Measurements from ENCODE around the gene LHX2. TPM values are rescaled to one million over a fixed set of nuclear protein-coding genes. Genes with fewer than 3 reads are reported as not detected.

LHX2 gene
- total and polyA plus RNA-seq, 2 of the 4 experiments (the other 2 are of a cell fraction), result not detected

- Histone ChIP-seq H2AFZ (replicated peaks; ENCODE audit: low read length, poor library complexity) (no peak overlapping the region), H3K23ac (ENCODE audit: low read depth, low read length) (no peak overlapping the region), H2AK5ac (ENCODE audit: low read depth, low read length) (no peak overlapping the region), H3K9me3 (ENCODE audit: control insufficient read depth, insufficient read depth, low read length) (no peaks in the 10 kb centered on the region), H3K9me1 (ENCODE audit: insufficient read depth, low read length) (no peaks in the 10 kb centered on the region), H4K5ac (ENCODE audit: low read depth, low read length) (no peak overlapping the region), H3K36me3 (ENCODE audit: control insufficient read depth, insufficient read depth, low read length) (no peaks in the 10 kb centered on the region), H2BK15ac (ENCODE audit: low read depth, low read length) (no peak overlapping the region), H3K4me2 (ENCODE audit: low read depth, low read length) (no peak overlapping the region), H3K4me1 (ENCODE audit: control insufficient read depth, insufficient read depth, low read length) (no peaks in the 10 kb centered on the region; the same call in 1 of the 2 replicates), H3K27me3 (ENCODE audit: control insufficient read depth, insufficient read depth, low read length) (peaks cover 79% of the 10 kb centered on the region), H2BK120ac (ENCODE audit: low read depth, low read length) (no peak overlapping the region), H3K18ac (ENCODE audit: low read depth, low read length) (no peak overlapping the region), H2BK5ac (ENCODE audit: low read depth, low read length, poor library complexity, severe bottlenecking) (no peak overlapping the region), H3K79me1 (ENCODE audit: low read depth in 1 of 2, low read length in 2 of 2) (no peaks in the 10 kb centered on the region), H3K9ac (ENCODE audit: low read depth, low read length) (no peak overlapping the region), H4K20me1 (ENCODE audit: insufficient read depth, low read length) (no peaks in the 10 kb centered on the region), H2AK9ac (replicated peaks; ENCODE audit: low read depth, low read length, poor library complexity) (no peak overlapping the region), H4K8ac (ENCODE audit: low read depth in 2 of 2, low read length in 2 of 2) (no peak overlapping the region), H3K56ac (ENCODE audit: extremely low read depth, insufficient read depth, low read length) (no peak overlapping the region), H3K4ac (ENCODE audit: low read depth, low read length) (no peak overlapping the region), H4K91ac (ENCODE audit: insufficient read depth, low read depth, low read length) (no peak overlapping the region), H3K27ac (ENCODE audit: insufficient read depth, low read length) (no peak overlapping the region), H3K14ac (replicated peaks; ENCODE audit: low read depth, low read length) (no peak overlapping the region), H2BK20ac (ENCODE audit: low read depth, low read length) (no peak overlapping the region), H3K4me3 (ENCODE audit: insufficient read depth, low read depth, low read length) (no peak overlapping the region)
- 40% methylated on average over 1 of the region's 6 CpGs; no CpG with 5 or more reads in 1 of the 2 experiments for WGBS, 2 experiments (ENCODE audit: extremely low coverage in 2 of 2, insufficient read length in 1 of 2)
- DNase-seq (no peak), ATAC-seq (ENCODE audit: low read depth) (no peak)
- TF ChIP-seq CEBPB (IDR thresholded peaks at IDR 0.05; ENCODE audit: low read depth, low read length), result no peak
- TF ChIP-seq ELK1 (IDR thresholded peaks at IDR 0.05; ENCODE audit: borderline replicate concordance, low read depth, low read length), result no peak
- TF ChIP-seq CHD1 (IDR thresholded peaks at IDR 0.05; ENCODE audit: low read depth, low read length), result no peak
- TF ChIP-seq MAFK (IDR thresholded peaks at IDR 0.05; ENCODE audit: low read depth, low read length), result no peak
- ChIA-PET POLR2A (ENCODE audit: unreplicated experiment) (no interaction called here), CTCF (interaction anchor here (1.0 kb wide), 1 partner anchor 9 kb away, joined by 3 read pairs; no protein-coding TSS in a partner anchor)
- dilution Hi-C loops (cut with HindIII; ENCODE audit: low sequenced_read_pairs, unreplicated experiment) (no loop called here), in situ Hi-C loops (cut with MboI; ENCODE audit: low sequenced_read_pairs) (loop anchor here (10.0 kb wide), 1 partner anchor 493 kb away; no protein-coding TSS in a partner anchor), intact Hi-C loops (cut with micrococcal nuclease) (no loop called here)
- no TSS peak for BruUV-seq (replicated peaks)
Observed at GRCh38 chr9:124038239-124038638, 26.7 kb downstream of the LHX2 start.
